ENCODE results near the gene RCL1.

The RCL1 gene

DNA sequence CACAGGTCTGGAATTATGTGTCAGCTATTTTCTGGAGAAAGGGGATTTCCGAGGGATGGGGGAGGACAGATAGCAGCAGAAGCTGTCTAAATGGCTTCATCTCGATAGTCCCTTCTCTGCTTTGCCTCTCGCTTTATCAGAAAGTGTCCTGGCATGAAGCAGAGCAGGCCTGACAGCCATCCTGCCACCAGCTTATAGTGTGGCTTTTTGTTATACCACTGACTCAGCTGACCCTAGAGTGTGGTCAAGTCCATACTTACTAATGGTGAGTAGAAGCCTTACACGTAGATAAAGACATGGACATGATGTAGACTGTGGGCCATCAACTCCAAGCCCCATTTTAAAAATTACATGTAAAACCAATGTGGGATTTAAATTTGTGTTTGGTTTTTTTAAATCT lies 50.0 kb downstream of the RCL1 start:
- peaks cover 71% of the 10 kb centered on the region for H3K36me3 ChIP-seq (ENCODE audit: control insufficient read depth, insufficient read depth, low read length)
- H3K9me3 ChIP-seq (ENCODE audit: control insufficient read depth, insufficient read depth, low read length): no peaks in the 10 kb centered on the region
- H3K27me3 ChIP-seq (ENCODE audit: control insufficient read depth, insufficient read depth, low read length): no peaks in the 10 kb centered on the region
- no peak overlapping the region for H3K9ac ChIP-seq (ENCODE audit: low read depth, low read length)
- H3K4me3 ChIP-seq (ENCODE audit: low read depth, low read length): no peak overlapping the region
- no peaks in the 10 kb centered on the region for H3K4me1 ChIP-seq (ENCODE audit: control insufficient read depth, insufficient read depth, low read length)
- no peak overlapping the region for H3K27ac ChIP-seq (ENCODE audit: low read depth, low read length)

DNA sequence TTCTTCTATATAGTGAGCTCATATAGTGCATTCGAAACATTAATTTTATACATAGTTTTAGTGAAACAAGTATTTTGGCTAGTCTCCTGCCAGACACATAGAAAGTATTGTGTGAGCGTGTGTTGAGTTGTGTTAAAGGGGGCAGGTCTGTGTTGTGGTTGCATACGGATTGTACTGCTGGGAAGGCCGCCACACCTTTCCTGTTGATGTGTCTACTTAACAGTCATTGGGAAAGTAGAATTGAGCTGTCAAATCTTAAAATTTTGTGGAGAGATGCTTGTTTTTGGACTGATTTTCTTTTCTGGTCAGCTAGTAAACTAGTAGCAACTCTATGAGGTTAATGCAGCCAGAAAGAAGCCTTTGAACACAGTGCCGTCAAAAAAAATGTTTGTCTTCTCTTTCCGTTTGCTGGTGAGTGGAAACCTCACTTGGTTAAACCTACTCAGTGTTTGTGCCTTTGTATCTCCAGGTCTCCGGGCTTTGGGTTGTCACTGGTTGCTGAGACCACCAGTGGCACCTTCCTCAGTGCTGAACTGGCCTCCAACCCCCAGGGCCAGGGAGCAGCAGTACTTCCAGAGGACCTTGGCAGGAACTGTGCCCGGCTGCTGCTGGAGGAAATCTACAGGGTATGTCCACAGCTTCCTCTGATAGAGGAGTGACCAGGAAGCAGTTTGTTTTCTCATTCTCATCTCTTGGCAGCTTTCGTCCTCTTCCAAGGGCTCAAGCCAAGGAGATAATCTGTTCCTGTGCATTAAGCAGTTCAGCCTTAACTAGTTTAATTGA lies 51.5 kb downstream of the RCL1 start:
- H3K36me3 ChIP-seq (ENCODE audit: control insufficient read depth, insufficient read depth, low read length): peaks cover 71% of the 10 kb centered on the region
- H3K4me3 ChIP-seq (ENCODE audit: low read depth, low read length): no peak overlapping the region
- no peaks in the 10 kb centered on the region for H3K27me3 ChIP-seq (ENCODE audit: control insufficient read depth, insufficient read depth, low read length)
- no peak overlapping the region for H3K27ac ChIP-seq (ENCODE audit: low read depth, low read length)
- no peaks in the 10 kb centered on the region for H3K9me3 ChIP-seq (ENCODE audit: control insufficient read depth, insufficient read depth, low read length)
- no peak overlapping the region for H3K9ac ChIP-seq (ENCODE audit: low read depth, low read length)
- H3K4me1 ChIP-seq (ENCODE audit: control insufficient read depth, insufficient read depth, low read length): no peaks in the 10 kb centered on the region

DNA sequence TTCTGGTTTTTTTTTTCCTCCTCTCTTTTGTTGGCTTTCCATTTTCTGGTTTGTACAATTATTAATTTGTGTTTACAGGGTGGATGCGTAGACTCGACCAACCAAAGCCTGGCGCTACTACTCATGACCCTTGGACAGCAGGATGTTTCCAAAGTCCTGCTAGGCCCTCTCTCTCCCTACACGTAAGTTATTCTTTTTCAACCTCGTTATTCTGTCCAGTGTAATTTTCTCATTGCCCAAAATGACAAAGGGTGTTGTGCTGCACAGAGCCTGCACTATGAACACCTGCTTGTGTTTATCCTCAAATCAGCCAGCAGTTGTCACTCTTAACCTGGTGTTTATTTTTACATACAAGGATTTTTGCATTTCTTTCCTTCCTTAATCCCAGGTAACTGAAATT lies 56.6 kb downstream of the RCL1 start:
- Histone ChIP-seq H3K27me3 (ENCODE audit: control insufficient read depth, insufficient read depth, low read length) (no peaks in the 10 kb centered on the region), H3K36me3 (ENCODE audit: control insufficient read depth, insufficient read depth, low read length) (peaks cover 73% of the 10 kb centered on the region), H3K4me1 (ENCODE audit: control insufficient read depth, insufficient read depth, low read length) (no peaks in the 10 kb centered on the region), H3K4me3 (ENCODE audit: low read depth, low read length) (no peak overlapping the region), H3K9me3 (ENCODE audit: control insufficient read depth, insufficient read depth, low read length) (no peaks in the 10 kb centered on the region), H3K27ac (ENCODE audit: low read depth, low read length) (no peak overlapping the region), H3K9ac (ENCODE audit: low read depth, low read length) (no peak overlapping the region)

DNA sequence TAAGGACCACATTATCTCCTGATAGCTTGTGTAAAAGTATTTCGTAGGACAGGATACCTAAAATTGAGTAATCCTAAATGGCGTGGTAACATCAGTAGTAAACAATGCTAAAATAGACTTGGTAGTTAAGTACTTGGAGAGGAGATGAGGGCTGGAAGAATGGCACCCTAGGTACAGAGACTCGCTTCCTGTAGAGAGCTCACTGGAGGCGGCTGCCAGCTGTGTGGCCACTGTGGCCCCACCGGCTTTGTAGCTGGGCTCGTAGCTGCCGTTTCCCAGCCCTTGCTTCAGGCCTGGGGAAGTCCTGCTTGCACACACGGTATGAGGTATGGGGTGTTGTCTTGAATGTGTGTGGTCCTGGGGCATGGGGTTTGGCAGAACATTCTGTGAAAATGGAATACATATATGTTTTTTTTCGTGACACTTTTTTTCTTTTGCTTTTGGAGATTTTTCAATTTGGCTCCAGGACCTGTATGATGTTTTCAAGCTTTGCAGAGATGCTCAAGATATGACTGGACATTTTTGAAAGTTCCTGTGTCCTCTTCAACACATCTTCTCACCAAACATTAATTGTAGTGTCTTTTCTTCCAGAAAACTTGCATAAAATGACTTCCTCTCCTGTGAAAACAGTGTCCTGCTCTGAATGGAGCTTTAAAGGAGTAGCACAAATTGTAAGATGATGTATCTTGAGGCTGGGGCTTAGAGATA lies 58.0 kb downstream of the RCL1 start:
- Histone ChIP-seq H3K9ac (ENCODE audit: low read depth, low read length) (no peak overlapping the region), H3K27ac (ENCODE audit: low read depth, low read length) (no peak overlapping the region), H3K36me3 (ENCODE audit: control insufficient read depth, insufficient read depth, low read length) (peaks cover 60% of the 10 kb centered on the region), H3K9me3 (ENCODE audit: control insufficient read depth, insufficient read depth, low read length) (no peaks in the 10 kb centered on the region), H3K4me1 (ENCODE audit: control insufficient read depth, insufficient read depth, low read length) (no peaks in the 10 kb centered on the region), H3K27me3 (ENCODE audit: control insufficient read depth, insufficient read depth, low read length) (no peaks in the 10 kb centered on the region), H3K4me3 (ENCODE audit: low read depth, low read length) (no peak overlapping the region)

DNA sequence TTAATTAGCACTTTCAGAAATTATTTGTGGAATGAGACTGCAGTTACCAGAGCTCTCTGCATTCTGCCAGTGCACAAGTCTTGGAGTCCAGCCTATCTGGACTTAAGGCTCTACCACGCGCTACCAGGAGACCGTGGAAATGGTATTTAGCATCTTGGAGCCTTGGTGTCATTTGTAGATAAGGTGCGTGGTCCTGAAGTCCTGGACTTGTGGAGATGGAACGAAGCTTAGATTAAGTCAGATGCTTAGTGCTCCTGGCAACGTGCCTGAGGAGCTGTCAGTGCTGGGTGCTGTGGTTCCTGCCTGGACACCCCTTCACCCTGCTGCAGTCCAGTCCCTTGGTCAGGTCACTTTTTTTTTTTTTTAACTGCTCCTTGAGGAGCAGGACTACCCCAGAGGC lies 59.7 kb downstream of the RCL1 start:
- no peak overlapping the region for H3K9ac ChIP-seq (ENCODE audit: low read depth, low read length)
- H3K4me3 ChIP-seq (ENCODE audit: low read depth, low read length): no peak overlapping the region
- H3K27ac ChIP-seq (ENCODE audit: low read depth, low read length): no peak overlapping the region
- no peaks in the 10 kb centered on the region for H3K9me3 ChIP-seq (ENCODE audit: control insufficient read depth, insufficient read depth, low read length)
- H3K4me1 ChIP-seq (ENCODE audit: control insufficient read depth, insufficient read depth, low read length): no peaks in the 10 kb centered on the region
- no peaks in the 10 kb centered on the region for H3K27me3 ChIP-seq (ENCODE audit: control insufficient read depth, insufficient read depth, low read length)
- peaks cover 60% of the 10 kb centered on the region for H3K36me3 ChIP-seq (ENCODE audit: control insufficient read depth, insufficient read depth, low read length)

DNA sequence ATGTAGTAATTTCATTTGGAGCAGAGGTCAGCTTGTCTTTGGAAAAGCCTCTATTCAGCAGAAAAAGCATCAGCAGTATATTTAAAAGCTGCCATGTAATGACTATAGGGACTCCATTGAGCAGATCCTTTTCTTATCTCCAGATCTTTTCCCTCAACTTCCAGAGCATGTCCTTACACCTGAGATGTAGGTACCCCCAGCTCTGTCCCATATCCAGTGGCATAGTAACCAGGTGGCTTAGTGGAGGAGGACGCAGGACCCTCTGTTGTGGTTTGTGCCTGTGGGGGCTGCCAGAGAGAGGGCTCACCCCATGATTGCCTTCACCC lies 61.5 kb downstream of the RCL1 start:
- H3K9me3 ChIP-seq (ENCODE audit: control insufficient read depth, insufficient read depth, low read length): no peaks in the 10 kb centered on the region
- H3K27me3 ChIP-seq (ENCODE audit: control insufficient read depth, insufficient read depth, low read length): no peaks in the 10 kb centered on the region
- no peak overlapping the region for H3K4me3 ChIP-seq (ENCODE audit: low read depth, low read length)
- no peak overlapping the region for H3K9ac ChIP-seq (ENCODE audit: low read depth, low read length)
- H3K27ac ChIP-seq (ENCODE audit: low read depth, low read length): no peak overlapping the region
- no peaks in the 10 kb centered on the region for H3K4me1 ChIP-seq (ENCODE audit: control insufficient read depth, insufficient read depth, low read length)
- peaks cover 63% of the 10 kb centered on the region for H3K36me3 ChIP-seq (ENCODE audit: control insufficient read depth, insufficient read depth, low read length)

DNA sequence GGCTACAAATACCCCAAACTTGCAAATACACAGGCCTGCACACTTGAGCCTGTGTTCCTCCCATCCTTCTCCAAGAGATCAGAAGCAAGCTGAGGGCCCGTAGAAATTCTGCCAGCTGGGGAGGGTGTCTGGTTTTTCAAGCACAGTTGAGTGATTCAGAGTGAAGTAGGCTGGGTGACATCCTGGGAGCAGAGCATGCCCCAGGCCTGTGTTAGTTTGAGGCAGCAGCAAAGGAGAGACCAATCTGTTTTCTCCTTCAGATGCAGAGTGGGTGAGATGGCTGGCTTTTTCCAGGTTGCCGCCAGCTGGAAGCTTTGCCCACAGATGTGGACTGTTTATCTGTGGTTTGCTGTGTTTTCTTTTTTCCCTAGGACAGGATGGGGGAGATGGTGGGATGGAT lies 63.1 kb downstream of the RCL1 start:
- Histone ChIP-seq H3K4me3 (ENCODE audit: low read depth, low read length) (no peak overlapping the region), H3K27ac (ENCODE audit: low read depth, low read length) (no peak overlapping the region), H3K27me3 (ENCODE audit: control insufficient read depth, insufficient read depth, low read length) (no peaks in the 10 kb centered on the region), H3K36me3 (ENCODE audit: control insufficient read depth, insufficient read depth, low read length) (peaks cover 64% of the 10 kb centered on the region), H3K9ac (ENCODE audit: low read depth, low read length) (no peak overlapping the region), H3K4me1 (ENCODE audit: control insufficient read depth, insufficient read depth, low read length) (no peaks in the 10 kb centered on the region), H3K9me3 (ENCODE audit: control insufficient read depth, insufficient read depth, low read length) (no peaks in the 10 kb centered on the region)

DNA sequence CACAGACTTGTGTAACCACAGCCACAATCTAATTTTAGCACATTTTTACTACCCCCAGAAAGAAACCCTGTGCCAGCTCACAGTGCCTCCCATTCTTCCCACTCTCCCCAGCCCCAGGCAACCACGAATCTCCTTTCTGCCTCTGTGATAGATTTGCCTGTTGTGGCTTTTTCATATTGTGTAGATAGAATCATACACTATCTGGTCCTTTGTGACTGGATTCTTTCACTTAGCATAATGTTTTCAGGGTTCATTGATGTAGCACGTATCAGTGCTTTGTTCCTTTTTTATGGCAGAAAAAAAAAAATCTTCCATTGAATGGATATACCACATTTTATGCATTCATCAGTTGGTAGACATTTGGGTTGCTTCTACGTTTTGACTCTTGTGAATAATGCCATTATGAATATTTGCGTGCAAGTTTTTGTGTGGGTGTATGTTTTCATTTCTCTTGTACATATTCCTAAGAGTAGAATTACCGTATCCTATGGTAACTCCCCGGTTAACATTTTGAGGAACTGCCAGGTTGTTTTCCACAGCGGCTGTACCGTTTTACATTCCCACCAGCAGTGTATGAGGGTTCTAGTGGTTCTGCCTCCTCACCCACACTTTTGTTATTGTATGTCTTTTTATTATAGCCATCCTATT lies 64.5 kb downstream of the RCL1 start:
- H3K4me1 ChIP-seq (ENCODE audit: control insufficient read depth, insufficient read depth, low read length): no peaks in the 10 kb centered on the region
- no peak overlapping the region for H3K4me3 ChIP-seq (ENCODE audit: low read depth, low read length)
- H3K27me3 ChIP-seq (ENCODE audit: control insufficient read depth, insufficient read depth, low read length): no peaks in the 10 kb centered on the region
- no peaks in the 10 kb centered on the region for H3K9me3 ChIP-seq (ENCODE audit: control insufficient read depth, insufficient read depth, low read length)
- peaks cover 61% of the 10 kb centered on the region for H3K36me3 ChIP-seq (ENCODE audit: control insufficient read depth, insufficient read depth, low read length)
- H3K27ac ChIP-seq (ENCODE audit: low read depth, low read length): no peak overlapping the region
- H3K9ac ChIP-seq (ENCODE audit: low read depth, low read length): no peak overlapping the region

DNA sequence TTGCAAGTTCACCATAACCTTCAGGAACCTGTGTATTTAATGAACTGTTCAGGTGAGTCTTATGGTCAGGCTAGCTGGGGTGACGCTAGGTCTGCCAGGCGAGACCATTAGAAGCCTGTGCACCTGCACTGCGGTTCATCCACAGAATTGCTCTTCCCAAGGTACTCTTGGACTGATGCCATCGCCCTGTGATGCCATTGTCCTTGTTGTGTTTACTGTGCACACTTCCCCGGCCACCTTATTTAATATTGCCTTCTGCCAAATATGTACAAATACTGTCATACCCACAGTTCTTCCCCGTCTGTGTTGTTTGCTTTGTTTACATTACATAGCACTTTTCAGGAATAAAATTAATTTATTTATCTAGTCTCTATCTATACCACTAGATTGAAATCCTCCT lies 66.3 kb downstream of the RCL1 start:
- Histone ChIP-seq H3K9ac (ENCODE audit: low read depth, low read length) (no peak overlapping the region), H3K27me3 (ENCODE audit: control insufficient read depth, insufficient read depth, low read length) (no peaks in the 10 kb centered on the region), H3K36me3 (ENCODE audit: control insufficient read depth, insufficient read depth, low read length) (peaks cover 48% of the 10 kb centered on the region), H3K4me3 (ENCODE audit: low read depth, low read length) (no peak overlapping the region), H3K4me1 (ENCODE audit: control insufficient read depth, insufficient read depth, low read length) (no peaks in the 10 kb centered on the region), H3K27ac (ENCODE audit: low read depth, low read length) (no peak overlapping the region), H3K9me3 (ENCODE audit: control insufficient read depth, insufficient read depth, low read length) (no peaks in the 10 kb centered on the region)

DNA sequence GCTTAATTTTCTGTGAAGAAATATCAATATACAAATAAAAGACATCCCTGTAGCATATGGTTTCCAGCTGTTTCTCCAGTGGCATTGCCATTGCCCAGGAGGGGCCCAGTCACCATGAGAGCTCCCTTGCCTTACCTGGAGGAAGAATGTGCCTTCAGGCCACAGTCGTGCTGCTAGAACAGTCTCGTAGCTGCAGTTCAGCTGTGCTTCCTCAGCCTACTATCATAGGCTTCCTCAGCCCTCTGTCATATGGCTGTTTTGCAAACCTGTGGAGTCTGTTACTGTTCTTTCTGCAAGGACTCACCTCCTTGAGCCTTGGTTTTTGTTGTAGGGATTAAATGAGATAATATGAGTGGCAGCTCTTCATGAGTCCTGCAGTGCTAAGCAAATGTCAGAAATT lies 67.6 kb downstream of the RCL1 start:
- Histone ChIP-seq H3K36me3 (ENCODE audit: control insufficient read depth, insufficient read depth, low read length) (peaks cover 43% of the 10 kb centered on the region), H3K4me1 (ENCODE audit: control insufficient read depth, insufficient read depth, low read length) (no peaks in the 10 kb centered on the region), H3K27ac (ENCODE audit: low read depth, low read length) (no peak overlapping the region), H3K4me3 (ENCODE audit: low read depth, low read length) (no peak overlapping the region), H3K27me3 (ENCODE audit: control insufficient read depth, insufficient read depth, low read length) (no peaks in the 10 kb centered on the region), H3K9ac (ENCODE audit: low read depth, low read length) (no peak overlapping the region), H3K9me3 (ENCODE audit: control insufficient read depth, insufficient read depth, low read length) (no peaks in the 10 kb centered on the region)

DNA sequence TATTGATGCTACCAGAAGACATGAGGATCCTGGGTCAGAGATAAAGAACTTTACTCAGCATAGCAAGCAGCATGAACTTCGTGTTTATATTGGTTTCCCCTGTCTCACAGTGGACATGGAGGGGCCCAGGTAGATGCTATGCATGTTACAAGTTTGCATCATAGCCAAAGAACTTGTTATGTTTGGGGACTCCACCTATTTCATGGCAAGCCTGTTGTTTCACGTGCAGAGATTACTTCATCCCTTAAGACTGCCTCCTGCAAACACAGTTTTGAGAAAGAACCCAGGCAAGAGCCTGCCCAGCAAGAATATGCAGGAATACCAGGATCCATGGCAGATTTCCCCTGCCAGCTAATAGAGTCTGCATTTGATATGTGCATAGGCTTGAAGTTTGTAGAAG lies 68.4 kb downstream of the RCL1 start:
- H3K9ac ChIP-seq (ENCODE audit: low read depth, low read length): no peak overlapping the region
- no peaks in the 10 kb centered on the region for H3K4me1 ChIP-seq (ENCODE audit: control insufficient read depth, insufficient read depth, low read length)
- H3K27me3 ChIP-seq (ENCODE audit: control insufficient read depth, insufficient read depth, low read length): no peaks in the 10 kb centered on the region
- H3K36me3 ChIP-seq (ENCODE audit: control insufficient read depth, insufficient read depth, low read length): peaks cover 43% of the 10 kb centered on the region
- no peak overlapping the region for H3K4me3 ChIP-seq (ENCODE audit: low read depth, low read length)
- H3K9me3 ChIP-seq (ENCODE audit: control insufficient read depth, insufficient read depth, low read length): no peaks in the 10 kb centered on the region
- no peak overlapping the region for H3K27ac ChIP-seq (ENCODE audit: low read depth, low read length)
